K562 (cell line): Measurements from ENCODE around the gene PIGQ. TPM values are rescaled to one million over a fixed set of nuclear protein-coding genes. Genes with fewer than 3 reads are reported as not detected.

ENCODE experiments used
- ATAC-seq: fragments of 200-7000 bp; cut with Tn5 transposase; 3 replicates; pipeline ENCODE4 v1.9.1; 2020; ENCODE audit warnings: moderate library complexity
- BruUV-seq: library from RNA; stranded (reverse); fragments of 400-500 nt; replicated peaks from 2 replicates; lab custom pipeline; 2021; lab: Mats Ljungman, UMichigan
- CTCF ChIA-PET: fragments of 300-600 bp; formaldehyde crosslinking; extraction: SDS; loops from one replicate; lab custom pipeline; 2021; ENCODE audit warnings: low intra/inter-chr PET ratio; lab: Yijun Ruan, JAX
- POLR2A ChIA-PET: fragments of 300-600, 350-650 bp; sonication (Branson Sonifier 250); formaldehyde crosslinking; extraction: SDS; loops from one replicate; lab custom pipeline; 2021; ENCODE audit warnings: antibody characterized with exemption, inconsistent platforms; lab: Yijun Ruan, JAX
- DNase-seq, 4 experiments: peaks; one replicate each; pipeline versions ENCODE4 v3.0.0 to v3.0.0-alpha.2; 2011 to 2018; ENCODE audit warnings: low spot score in 3 of 4, mixed read lengths in 3 of 4; ENCODE audit errors: extremely low read depth in 1 of 4
- FAIRE-seq: peaks from 2 replicates; lab custom pipeline; 2011; peaks lifted over from hg19 to GRCh38; lab: Jason Lieb, UNC
- H2AFZ ChIP-seq: 2 replicates; pipeline ENCODE4 v1.6.0; 2011; ENCODE audit warnings: low read depth, low read length, control low read depth, inconsistent platforms
- H3K27ac ChIP-seq: fragments of 200-600 bp; 3 replicates; pipeline ENCODE4 v1.8.0; 2011; ENCODE audit warnings: low read depth, mild to moderate bottlenecking, control low read depth, inconsistent platforms, low read length, moderate library complexity, mixed read lengths; ENCODE audit errors: extremely low read depth
- H3K27me3 ChIP-seq, 2 experiments: fragments of 300-600 bp in 1 of 2; 2 replicates in 1 of 2; 3 replicates in 1 of 2; pipeline versions ENCODE4 v1.6.0 to v1.8.0; 2011; ENCODE audit warnings: inconsistent platforms in 2 of 2, low read length in 2 of 2, mild to moderate bottlenecking in 1 of 2, mixed read lengths in 1 of 2, moderate library complexity in 1 of 2; ENCODE audit not compliant: control insufficient read depth in 2 of 2, insufficient read depth in 2 of 2
- H3K36me3 ChIP-seq: fragments of 300-600 bp; 3 replicates; pipeline ENCODE4 v1.8.0; 2011; ENCODE audit warnings: mild to moderate bottlenecking, low read length, inconsistent platforms; ENCODE audit not compliant: control insufficient read depth, insufficient read depth
- H3K4me1 ChIP-seq, 2 experiments: fragments of 200-600 bp in 1 of 2; replicated peaks in 1 of 2; 2 replicates in 1 of 2; 3 replicates in 1 of 2; pipeline versions ENCODE4 v1.5.1 to v1.8.0; 2011; ENCODE audit warnings: inconsistent platforms in 2 of 2, low read length in 2 of 2, mild to moderate bottlenecking in 1 of 2, mixed read lengths in 1 of 2, moderate library complexity in 1 of 2; ENCODE audit not compliant: control insufficient read depth in 2 of 2, insufficient read depth in 2 of 2
- H3K4me2 ChIP-seq: 2 replicates; pipeline ENCODE4 v1.6.1; 2011; ENCODE audit warnings: low read length, control low read depth, inconsistent platforms, mixed read lengths; ENCODE audit not compliant: insufficient read depth
- H3K4me3 ChIP-seq: fragments of 200-600 bp; sonication (generic), shearing (Covaris generic); 2 replicates; pipeline ENCODE4 v1.5.1; 2016; ENCODE audit warnings: control low read depth, inconsistent platforms
- H3K79me2 ChIP-seq: fragments of 200-600 bp; 3 replicates; pipeline ENCODE4 v1.8.0; 2011; ENCODE audit warnings: low read length, inconsistent platforms; ENCODE audit not compliant: control insufficient read depth, insufficient read depth
- H3K9ac ChIP-seq, 2 experiments: 2 replicates each; pipeline versions ENCODE4 v1.6.0 to v1.6.1; 2011; ENCODE audit warnings: low read depth in 2 of 2, low read length in 2 of 2, control low read depth in 1 of 2, inconsistent platforms in 1 of 2, mild to moderate bottlenecking in 1 of 2, mixed read lengths in 1 of 2; ENCODE audit not compliant: insufficient read depth in 1 of 2
- H3K9me1 ChIP-seq: one replicate; pipeline ENCODE4 v1.6.0; 2011; ENCODE audit warnings: inconsistent platforms, mild to moderate bottlenecking, low read length, moderate library complexity; ENCODE audit not compliant: control insufficient read depth, insufficient read depth
- H3K9me3 ChIP-seq: replicated peaks from 2 replicates; pipeline ENCODE4 v1.5.1; 2011; ENCODE audit warnings: low read depth, low read length, inconsistent platforms; ENCODE audit not compliant: control insufficient read depth, insufficient read depth
- H4K20me1 ChIP-seq: replicated peaks from 2 replicates; pipeline ENCODE4 v1.6.1; 2011; ENCODE audit warnings: low read length, inconsistent platforms, mixed read lengths; ENCODE audit not compliant: control insufficient read depth, insufficient read depth
- ATF6 ChIP-seq: sonication (generic); formaldehyde crosslinking; IDR thresholded peaks from 2 replicates; pipeline ENCODE4 v1.4.0; 2020; ENCODE audit warnings: mild to moderate bottlenecking, missing genetic modification reagents
- CC2D1A ChIP-seq: fragments of 450-650 bp; IDR thresholded peaks from 2 replicates; pipeline ENCODE4 v1.6.1; 2017; ENCODE audit warnings: mild to moderate bottlenecking
- CHD1 ChIP-seq: fragments of 200-600 bp; sonication (generic); IDR thresholded peaks from one replicate; pipeline ENCODE4 v1.6.1; 2012; ENCODE audit warnings: mild to moderate bottlenecking, moderate library complexity, low read length, inconsistent platforms
- CTCFL ChIP-seq: IDR thresholded peaks from 2 replicates; pipeline ENCODE4 v1.6.1; 2011; ENCODE audit warnings: borderline replicate concordance, low read depth, mild to moderate bottlenecking, moderate library complexity, low read length; ENCODE audit not compliant: insufficient read depth, poor library complexity, severe bottlenecking
- DPF2 ChIP-seq: fragments of 450-650 bp; IDR thresholded peaks from 2 replicates; pipeline ENCODE4 v1.6.1; 2016
- EGR1 ChIP-seq: fragments of 450-650 bp; conservative IDR thresholded peaks from 2 replicates; pipeline ENCODE4 v1.6.1; 2017; ENCODE audit warnings: mild to moderate bottlenecking
- HDAC8 ChIP-seq: fragments of 450-650 bp; IDR thresholded peaks from 2 replicates; pipeline ENCODE4 v1.6.1; 2016; ENCODE audit warnings: mild to moderate bottlenecking, missing genetic modification characterization, moderate library complexity, missing compliant biosample characterization
- MITF ChIP-seq: IDR thresholded peaks from 2 replicates; pipeline ENCODE4 v1.6.1; 2014; ENCODE audit warnings: antibody characterized with exemption
- MTA3 ChIP-seq: fragments of 450-650 bp; formaldehyde crosslinking; IDR thresholded peaks from 2 replicates; pipeline ENCODE4 v1.6.1; 2017; ENCODE audit warnings: mild to moderate bottlenecking, borderline replicate concordance
- STAG1 ChIP-seq: sonication (generic); formaldehyde crosslinking; IDR thresholded peaks from 2 replicates; pipeline ENCODE4 v1.5.0; 2020; ENCODE audit warnings: missing genetic modification reagents, borderline replicate concordance
- ZNF398 ChIP-seq: fragments of 250-450 bp; sonication (Bioruptor Pico); IDR thresholded peaks from 2 replicates; pipeline ENCODE4 v1.8.0; 2021; ENCODE audit warnings: moderate library complexity, mild to moderate bottlenecking, inconsistent platforms
- WGBS: fragments of 100-300 bp; shearing (Covaris generic); methylation state at CpG from one replicate; pipeline ENCODE4 v1.1.6; 2016; ENCODE audit warnings: low coverage, mixed read lengths; ENCODE audit not compliant: insufficient coverage; ENCODE audit errors: missing lambda C conversion rate; 5-methylcytosine and 5-hydroxymethylcytosine counted together
- in situ Hi-C: fragments of 300-500 bp; cut with MboI; formaldehyde crosslinking; loops from 4 replicates; pipeline ENCODE4 v1.15.0; 2018; ENCODE audit warnings: inconsistent platforms, mixed read lengths
- intact Hi-C: fragments of 100-400 bp; cut with micrococcal nuclease; formaldehyde crosslinking; loops from 2 replicates; pipeline ENCODE4 v1.14.2; 2022
- polyA plus RNA-seq, 8 experiments: library from polyadenylated mRNA; depleted of rRNA in 4 of 8; stranded (reverse) in 5 of 8; unstranded in 3 of 8; fragments of >200 nt; fragmentation: Nextera tagmentation in 2 of 8; fragmentation: Illumina TruSeq in 1 of 8; extraction: Ambion mirVana in 2 of 8; extraction: Trizol in 1 of 8; gene quantifications; 2 replicates each; pipeline versions ENCODE4 v1.2.1 to v1.2.3, GENCODE V29; 2011 to 2014; ENCODE audit warnings: inconsistent platforms in 1 of 8, missing spikeins in 1 of 8
- total RNA-seq, 7 experiments: library from RNA; depleted of rRNA in 6 of 7; stranded (reverse); fragments of >200 nt in 6 of 7; fragmentation: Illumina TruSeq in 2 of 7; extraction: Trizol in 2 of 7; gene quantifications; 2 replicates each; pipeline versions ENCODE4 v1.2.1 to v1.2.3, GENCODE V29; 2011 to 2021; ENCODE audit warnings: low replicate concordance in 1 of 7

Gene PIGQ
- total and polyA plus RNA-seq, 9 of the 15 experiments (the other 6 are each of a cell fraction or from before 2014, with no cell fraction given): 0.20 to 49.6 (median 11.7) TPM

- TF ChIP-seq CTCFL: peak; percentile 57
Measured at GRCh38 chr16:610513-611381, 41.0 kb downstream of the PIGQ start (continued).

- intact Hi-C loops: no loop called here
- H3K4me2 ChIP-seq: no peak overlapping the region
- no peaks in the 10 kb centered on the region for H4K20me1 ChIP-seq
- H3K36me3 ChIP-seq: peaks cover 6% of the 10 kb centered on the region; the same call in 1 of the 3 replicates
- H3K27ac ChIP-seq: no peak overlapping the region; the same call in 2 of the 3 replicates
- no peak overlapping the region for H2AFZ ChIP-seq
- H3K79me2 ChIP-seq: peaks cover 3% of the 10 kb centered on the region; the same call in 2 of the 3 replicates
- DNase-seq (no peak), FAIRE-seq (no peak), ATAC-seq (no peak)
- no peak overlapping the region for H3K9ac ChIP-seq
- H3K4me3 ChIP-seq: no peak overlapping the region
- 83% methylated on average over 13 of the region's 13 CpGs for WGBS
- no peaks in the 10 kb centered on the region for H3K9me1 ChIP-seq
- POLR2A ChIA-PET: no interaction called here
- CTCF ChIA-PET: no interaction called here
- H3K4me1 ChIP-seq: peaks cover 0 to 29% of the 10 kb centered on the region in 2 experiments; a peak in 2 of 5 replicates
- in situ Hi-C loops: no loop called here
- 0 out of 2 replicates have a peak, but pooled peaks cover 4% of the 10 kb centered on the region for H3K9me3 ChIP-seq
- no peaks in the 10 kb centered on the region for H3K27me3 ChIP-seq
- no TSS peak for BruUV-seq
- TF ChIP-seq ZNF398 (CRISPR knock-in tag): no peak
- TF ChIP-seq HDAC8 (tag): no peak
- TF ChIP-seq MTA3: no peak
- TF ChIP-seq MITF: no peak
- TF ChIP-seq EGR1: no peak
- no peak for TF ChIP-seq ATF6 (CRISPR knock-in tag)
- TF ChIP-seq DPF2: no peak
- TF ChIP-seq CHD1: no peak
- TF ChIP-seq STAG1 (CRISPR knock-in tag): no peak
- no peak for TF ChIP-seq CC2D1A
Measured at GRCh38 chr16:615122-615521, 45.4 kb downstream of the PIGQ start.
